Measurements from ENCODE around the gene GNAI1. TPM values are rescaled to one million over a fixed set of nuclear protein-coding genes. Genes with fewer than 3 reads are reported as not detected.

Gene GNAI1
- total RNA-seq, 1 experiment from 2014 or later, result 39.4 TPM

GRCh38 chr7:80114159-80114558 is 20.5 kb upstream of the GNAI1 start:
- Histone ChIP-seq H3K4me3 (no peak overlapping the region), H3K36me3 (no peaks in the 10 kb centered on the region), H3K9me3 (replicated peaks) (no peaks in the 10 kb centered on the region; the same call in 1 of the 2 replicates), H3K27ac (no peak overlapping the region), H3K27me3 (no peaks in the 10 kb centered on the region), H3K4me1 (no peaks in the 10 kb centered on the region)
- no peak for DNase-seq

DNA sequence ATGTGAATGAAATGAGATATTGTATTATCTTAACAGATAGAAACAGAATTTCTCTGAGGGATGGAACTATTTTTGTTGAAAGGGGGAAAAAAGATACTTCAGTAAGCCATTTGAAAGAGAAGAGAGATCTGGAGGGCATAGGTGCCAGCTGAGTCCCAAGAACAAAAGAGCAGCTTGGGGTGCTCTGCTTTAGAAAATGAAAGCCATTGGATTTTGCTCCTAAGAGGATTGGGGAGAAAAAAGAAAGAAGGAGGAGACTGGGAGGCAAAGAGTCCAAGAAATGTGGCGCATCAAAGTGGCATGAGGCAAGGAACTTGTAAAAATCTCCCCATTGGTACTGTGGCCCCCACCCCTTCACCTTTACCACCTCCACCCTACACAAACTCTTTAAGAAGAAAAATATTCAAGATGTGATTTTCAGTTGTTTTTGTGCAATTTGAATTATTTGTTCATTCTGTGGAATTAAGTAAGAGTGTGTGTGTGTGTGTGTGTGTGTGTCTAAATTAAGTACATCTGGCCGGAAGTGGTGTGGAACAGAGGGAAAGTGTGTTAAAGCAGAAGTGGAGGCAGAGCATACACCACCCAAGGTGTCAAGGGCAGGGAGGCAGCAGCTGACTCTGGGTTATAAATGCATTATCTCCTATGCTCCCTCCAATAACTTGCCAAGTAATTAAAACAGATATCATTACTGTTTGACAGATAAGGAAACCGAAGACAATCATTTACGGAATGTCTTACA is 9.9 kb upstream of the GNAI1 start:
- no peak overlapping the region for H3K4me3 ChIP-seq
- no peaks in the 10 kb centered on the region for H3K36me3 ChIP-seq
- DNase-seq, result no peak
- no peaks in the 10 kb centered on the region for H3K9me3 ChIP-seq (replicated peaks)
- no peak overlapping the region for H3K27ac ChIP-seq
- no peaks in the 10 kb centered on the region for H3K4me1 ChIP-seq
- no peaks in the 10 kb centered on the region for H3K27me3 ChIP-seq

GRCh38 chr7:80127412-80128160 is 7.0 kb upstream of the GNAI1 start:
- H3K4me3 ChIP-seq, result no peak overlapping the region
- no peak overlapping the region for H3K27ac ChIP-seq
- no peaks in the 10 kb centered on the region for H3K36me3 ChIP-seq
- peak; percentile 15 to 57 for DNase-seq
- H3K27me3 ChIP-seq, result no peaks in the 10 kb centered on the region
- H3K4me1 ChIP-seq, result no peaks in the 10 kb centered on the region
- H3K9me3 ChIP-seq (replicated peaks), result peaks cover 6% of the 10 kb centered on the region; the same call in 1 of the 2 replicates

- H3K27ac ChIP-seq, result no peak overlapping the region
- peaks cover 1% of the 10 kb centered on the region; the same call in 1 of the 2 replicates for H3K4me1 ChIP-seq
- peaks cover 6% of the 10 kb centered on the region; the same call in 1 of the 2 replicates for H3K9me3 ChIP-seq (replicated peaks)
- no peaks in the 10 kb centered on the region for H3K27me3 ChIP-seq
- H3K36me3 ChIP-seq, result no peaks in the 10 kb centered on the region
- DNase-seq, result no peak
- H3K4me3 ChIP-seq, result no peak overlapping the region
Observed at GRCh38 chr7:80128918-80129317, 5.7 kb upstream of the GNAI1 start.

GRCh38 chr7:80129785-80130184 is 4.8 kb upstream of the GNAI1 start:
- Histone ChIP-seq H3K27ac (no peak overlapping the region), H3K36me3 (no peaks in the 10 kb centered on the region), H3K4me1 (peaks cover 3% of the 10 kb centered on the region; the same call in 1 of the 2 replicates), H3K4me3 (no peak overlapping the region), H3K9me3 (replicated peaks) (peaks cover 6% of the 10 kb centered on the region; the same call in 1 of the 2 replicates), H3K27me3 (no peaks in the 10 kb centered on the region)
- no peak for DNase-seq

DNA sequence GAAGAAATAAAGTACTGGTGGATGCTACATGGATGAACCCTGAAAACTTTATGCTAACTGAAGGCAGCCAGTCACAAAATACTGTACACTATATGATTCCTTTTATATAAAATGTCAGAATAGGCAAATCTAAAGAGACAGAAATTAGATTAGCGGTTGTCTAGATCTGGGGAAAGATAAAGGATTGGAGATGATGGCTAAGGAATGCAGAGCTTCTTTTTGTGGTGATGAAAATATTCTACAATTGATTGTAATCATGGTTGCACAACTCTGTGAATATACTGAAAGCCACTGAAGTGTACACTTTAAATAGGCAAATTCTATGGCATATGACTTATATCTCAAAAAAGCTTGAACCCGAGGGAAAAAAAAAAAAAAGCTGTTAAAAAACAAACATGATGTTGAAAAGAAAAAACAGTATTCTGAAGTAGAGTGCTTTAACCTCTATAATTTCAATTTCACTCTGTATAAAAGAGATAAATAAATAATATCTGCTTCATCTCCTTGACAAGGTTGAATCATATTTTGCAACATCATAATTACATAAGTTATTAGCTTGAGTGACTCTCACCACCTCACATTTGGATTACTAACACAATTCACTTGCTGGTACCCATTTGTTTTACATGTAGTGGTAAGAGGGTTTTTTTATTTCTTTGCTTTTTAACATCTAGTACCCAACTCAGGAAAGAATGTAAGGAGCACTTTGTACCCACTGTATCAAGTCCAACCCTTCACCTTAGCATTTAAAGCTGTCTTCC is 2.8 kb upstream of the GNAI1 start:
- Histone ChIP-seq H3K4me1 (peaks cover 6% of the 10 kb centered on the region; the same call in 1 of the 2 replicates), H3K27me3 (no peaks in the 10 kb centered on the region), H3K36me3 (no peaks in the 10 kb centered on the region), H3K4me3 (no peak overlapping the region), H3K9me3 (replicated peaks) (peaks cover 6% of the 10 kb centered on the region; the same call in 1 of the 2 replicates), H3K27ac (no peak overlapping the region)
- no peak for DNase-seq

DNA sequence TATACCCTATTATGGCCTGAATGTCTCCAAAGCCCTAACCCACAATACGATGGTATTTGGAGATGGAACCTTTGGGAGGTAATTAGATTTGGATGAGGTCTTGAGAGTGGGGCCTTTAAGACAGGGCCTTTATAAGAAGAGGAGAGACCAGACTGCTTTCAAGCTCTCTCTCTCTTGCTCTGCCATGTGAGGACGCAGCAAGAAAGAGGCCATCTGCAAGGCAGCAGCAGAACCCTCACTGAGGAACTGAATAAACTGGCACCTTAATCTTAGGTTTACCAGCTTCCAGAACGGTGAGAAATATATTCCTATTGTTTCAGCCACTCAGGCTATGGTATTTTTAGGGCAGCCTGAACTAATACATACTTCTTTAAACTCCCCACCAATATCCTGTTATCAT is 2.0 kb upstream of the GNAI1 start:
- Histone ChIP-seq H3K4me1 (peaks cover 7% of the 10 kb centered on the region; the same call in 1 of the 2 replicates), H3K4me3 (no peak overlapping the region), H3K36me3 (no peaks in the 10 kb centered on the region), H3K27ac (no peak overlapping the region), H3K9me3 (replicated peaks) (peaks cover 6% of the 10 kb centered on the region; the same call in 1 of the 2 replicates), H3K27me3 (no peaks in the 10 kb centered on the region)
- no peak for DNase-seq

GRCh38 chr7:80133361-80134114 is 1.1 kb upstream of the GNAI1 start:
- Histone ChIP-seq H3K36me3 (no peaks in the 10 kb centered on the region), H3K4me1 (peaks cover 7% of the 10 kb centered on the region; the same call in 1 of the 2 replicates), H3K27me3 (no peaks in the 10 kb centered on the region), H3K9me3 (replicated peaks) (peaks cover 6% of the 10 kb centered on the region; the same call in 1 of the 2 replicates), H3K4me3 (peak overlapping the region; percentile 96), H3K27ac (no peak overlapping the region)
- no peak for DNase-seq

DNA sequence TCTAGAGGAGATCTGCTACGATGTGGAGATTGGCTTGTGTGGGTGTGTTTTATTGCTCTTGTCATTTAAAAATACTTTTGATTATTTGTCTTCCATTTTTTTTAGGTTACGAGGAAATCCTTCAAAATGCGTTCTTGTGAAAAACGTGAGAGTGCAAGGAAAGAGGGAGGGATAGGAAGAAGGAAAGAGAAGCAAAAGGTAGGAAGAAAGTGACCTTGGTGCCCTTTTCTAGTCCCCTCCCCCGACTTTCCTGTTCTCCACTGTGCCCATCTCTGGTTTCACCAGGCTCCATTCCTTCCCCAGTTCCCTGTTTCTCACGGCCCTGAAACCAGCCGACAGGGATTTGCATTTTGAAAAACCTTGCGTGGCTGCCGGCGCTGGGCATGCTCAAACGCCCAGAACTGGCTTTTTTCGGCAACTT is 506 bp upstream of the GNAI1 start:
- no peaks in the 10 kb centered on the region for H3K36me3 ChIP-seq
- H3K27me3 ChIP-seq, result no peaks in the 10 kb centered on the region
- DNase-seq, result no peak
- peaks cover 6% of the 10 kb centered on the region; the same call in 1 of the 2 replicates for H3K9me3 ChIP-seq (replicated peaks)
- H3K4me3 ChIP-seq, result peak overlapping the region; percentile 96
- H3K4me1 ChIP-seq, result peaks cover 7% of the 10 kb centered on the region; the same call in 1 of the 2 replicates
- peak overlapping the region; percentile 64 for H3K27ac ChIP-seq

- Histone ChIP-seq H3K27me3 (no peaks in the 10 kb centered on the region), H3K9me3 (replicated peaks) (peaks cover 3% of the 10 kb centered on the region; the same call in 1 of the 2 replicates), H3K4me3 (peak overlapping the region; percentile 96), H3K36me3 (no peaks in the 10 kb centered on the region), H3K27ac (peak overlapping the region; percentile 84), H3K4me1 (peaks cover 7% of the 10 kb centered on the region; the same call in 1 of the 2 replicates)
- peak; percentile 50 to 66 for DNase-seq
Observed at GRCh38 chr7:80135309-80136104, 876 bp downstream of the GNAI1 start.

- peak in 1 of 2 experiments; percentile 24 for DNase-seq
- H3K27me3 ChIP-seq, result no peaks in the 10 kb centered on the region
- H3K4me1 ChIP-seq, result peaks cover 7% of the 10 kb centered on the region; the same call in 1 of the 2 replicates
- peak overlapping the region; percentile 84; the same call in 1 of the 2 replicates for H3K27ac ChIP-seq
- no peaks in the 10 kb centered on the region for H3K9me3 ChIP-seq (replicated peaks)
- H3K4me3 ChIP-seq, result peak overlapping the region; percentile 96
- no peaks in the 10 kb centered on the region for H3K36me3 ChIP-seq
Observed at GRCh38 chr7:80136261-80137055, 1.8 kb downstream of the GNAI1 start.

DNA sequence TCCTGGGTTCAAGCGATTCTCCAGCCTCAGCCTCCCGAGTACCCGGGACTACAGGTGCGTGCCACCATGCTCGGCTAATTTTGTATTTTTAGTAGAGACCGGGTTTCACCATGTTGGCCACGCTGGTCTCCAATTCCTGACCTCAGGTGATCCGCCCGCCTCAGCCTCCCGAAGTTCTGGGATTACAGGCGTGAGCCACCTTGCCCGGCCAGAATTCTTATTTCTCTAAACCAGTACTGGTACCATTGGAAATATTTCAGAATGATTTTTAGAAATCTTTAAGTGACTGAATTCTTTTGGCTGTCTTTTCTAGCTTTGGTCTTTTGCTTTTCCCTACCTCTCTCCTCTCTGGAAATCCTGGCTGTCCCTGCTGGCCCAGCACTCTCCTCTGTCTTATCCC is 2.8 kb downstream of the GNAI1 start:
- H3K4me1 ChIP-seq, result peaks cover 7% of the 10 kb centered on the region; the same call in 1 of the 2 replicates
- H3K36me3 ChIP-seq, result no peaks in the 10 kb centered on the region
- H3K27me3 ChIP-seq, result no peaks in the 10 kb centered on the region
- H3K9me3 ChIP-seq (replicated peaks), result no peaks in the 10 kb centered on the region
- DNase-seq, result no peak
- no peak overlapping the region for H3K4me3 ChIP-seq
- H3K27ac ChIP-seq, result no peak overlapping the region
